DOHH2 (cell line): ENCODE measurements around the gene CFAP107.

Experiments used
- H3F3A ChIP-seq: fragments of 200-600 bp; sonication (generic), shearing (Covaris generic); 2 replicates; pipeline ENCODE4 v1.6.0; 2016; ENCODE audit warnings: antibody characterized with exemption, mild to moderate bottlenecking; ENCODE audit not compliant: control insufficient read depth, insufficient read depth
- H3K27ac ChIP-seq: fragments of 200-600 bp; sonication (generic); 2 replicates; pipeline ENCODE4 v1.5.1; 2014; ENCODE audit warnings: low read depth, mild to moderate bottlenecking, low read length, moderate library complexity
- H3K27me3 ChIP-seq: fragments of 200-600 bp; sonication (generic); 2 replicates; pipeline ENCODE4 v1.6.1; 2014; ENCODE audit warnings: mild to moderate bottlenecking, low read length, mixed read lengths; ENCODE audit not compliant: control insufficient read depth
- H3K36me3 ChIP-seq: fragments of 200-600 bp; sonication (generic); 2 replicates; pipeline ENCODE4 v1.6.1; 2014; ENCODE audit warnings: mild to moderate bottlenecking, low read length, moderate library complexity, mixed read lengths; ENCODE audit not compliant: control insufficient read depth
- H3K4me1 ChIP-seq: fragments of 200-600 bp; sonication (generic); 2 replicates; pipeline ENCODE4 v1.6.1; 2014; ENCODE audit warnings: mild to moderate bottlenecking, low read length, mixed read lengths; ENCODE audit not compliant: control insufficient read depth
- H3K4me2 ChIP-seq: fragments of 200-600 bp; sonication (generic); 2 replicates; pipeline ENCODE4 v1.6.0; 2014; ENCODE audit warnings: mild to moderate bottlenecking, low read length, moderate library complexity
- H3K4me3 ChIP-seq: fragments of 200-600 bp; sonication (generic); 2 replicates; pipeline ENCODE4 v1.5.1; 2014; ENCODE audit warnings: mild to moderate bottlenecking, low read length, mixed read lengths
- H3K79me2 ChIP-seq: fragments of 200-600 bp; sonication (generic); 2 replicates; pipeline ENCODE4 v1.6.1; 2014; ENCODE audit warnings: mild to moderate bottlenecking, low read length, mixed read lengths; ENCODE audit not compliant: control insufficient read depth
- H3K9me2 ChIP-seq: fragments of 200-600 bp; sonication (generic); replicated peaks from 2 replicates; pipeline ENCODE4 v1.6.1; 2014; ENCODE audit warnings: mild to moderate bottlenecking, low read length, mixed read lengths; ENCODE audit not compliant: control insufficient read depth
- H3K9me3 ChIP-seq: fragments of 200-600 bp; sonication (generic); 2 replicates; pipeline ENCODE4 v1.6.1; 2014; ENCODE audit warnings: antibody characterized with exemption, low read length, mixed read lengths; ENCODE audit not compliant: control insufficient read depth, insufficient read depth
- H4K20me1 ChIP-seq: fragments of 200-600 bp; sonication (generic); 2 replicates; pipeline ENCODE4 v1.6.0; 2014; ENCODE audit warnings: low read depth, mild to moderate bottlenecking, antibody characterized with exemption, low read length, moderate library complexity; ENCODE audit not compliant: control insufficient read depth, insufficient read depth
- CTCF ChIP-seq: fragments of 200-600 bp; sonication (generic); IDR thresholded peaks from one replicate; pipeline ENCODE4 v1.5.1; 2014; ENCODE audit warnings: antibody characterized with exemption, mild to moderate bottlenecking, low read depth, low read length; ENCODE audit not compliant: poor library complexity, severe bottlenecking
- EZH2phosphoT487 ChIP-seq: fragments of 200-600 bp; sonication (generic); IDR thresholded peaks from 2 replicates; pipeline ENCODE4 v1.6.1; 2017; ENCODE audit warnings: borderline replicate concordance, mild to moderate bottlenecking, antibody characterized with exemption, low read length, moderate library complexity, mixed read lengths

CFAP107 gene

GRCh38 chr1:12739613-12740012 is 6.4 kb upstream of the CFAP107 start:
- Histone ChIP-seq H3K27me3 (peaks cover 7% of the 10 kb centered on the region; the same call in 1 of the 2 replicates), H3K9me3 (no peaks in the 10 kb centered on the region), H4K20me1 (no peaks in the 10 kb centered on the region), H3K4me3 (no peak overlapping the region), H3F3A (no peaks in the 10 kb centered on the region), H3K9me2 (no peaks in the 10 kb centered on the region), H3K36me3 (no peaks in the 10 kb centered on the region), H3K4me2 (no peak overlapping the region), H3K27ac (no peak overlapping the region), H3K4me1 (no peaks in the 10 kb centered on the region), H3K79me2 (no peaks in the 10 kb centered on the region)
- no peak for TF ChIP-seq EZH2phosphoT487
- TF ChIP-seq CTCF, result no peak

DNA sequence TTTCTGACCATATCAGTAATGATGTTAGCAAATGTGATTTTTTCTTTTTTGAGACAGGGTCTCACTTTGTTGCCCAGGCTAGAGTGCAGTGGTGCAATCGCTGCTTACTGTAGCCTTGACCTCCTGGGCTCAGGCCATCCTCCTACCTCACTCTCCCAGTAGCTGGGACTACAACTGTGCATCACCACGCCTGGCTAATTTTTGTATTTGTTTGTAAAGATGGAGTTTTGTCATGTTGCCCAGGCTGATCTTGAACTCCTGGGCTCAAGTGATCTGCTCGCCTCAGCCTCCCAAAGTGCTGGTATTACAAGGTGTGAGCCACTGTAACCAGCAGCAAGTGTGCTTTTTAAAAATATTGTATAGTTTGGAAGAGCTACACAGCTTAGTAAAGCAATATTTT is 4.1 kb upstream of the CFAP107 start:
- H3K79me2 ChIP-seq, result no peaks in the 10 kb centered on the region
- no peaks in the 10 kb centered on the region for H3K9me2 ChIP-seq
- no peaks in the 10 kb centered on the region for H4K20me1 ChIP-seq
- no peaks in the 10 kb centered on the region for H3K9me3 ChIP-seq
- no peak overlapping the region for H3K4me3 ChIP-seq
- H3K27ac ChIP-seq, result no peak overlapping the region
- peaks cover 3% of the 10 kb centered on the region; the same call in 1 of the 2 replicates for H3K27me3 ChIP-seq
- no peak for TF ChIP-seq EZH2phosphoT487
- no peak for TF ChIP-seq CTCF
- no peaks in the 10 kb centered on the region for H3K4me1 ChIP-seq
- H3K4me2 ChIP-seq, result no peak overlapping the region
- no peaks in the 10 kb centered on the region for H3F3A ChIP-seq
- H3K36me3 ChIP-seq, result no peaks in the 10 kb centered on the region

DNA sequence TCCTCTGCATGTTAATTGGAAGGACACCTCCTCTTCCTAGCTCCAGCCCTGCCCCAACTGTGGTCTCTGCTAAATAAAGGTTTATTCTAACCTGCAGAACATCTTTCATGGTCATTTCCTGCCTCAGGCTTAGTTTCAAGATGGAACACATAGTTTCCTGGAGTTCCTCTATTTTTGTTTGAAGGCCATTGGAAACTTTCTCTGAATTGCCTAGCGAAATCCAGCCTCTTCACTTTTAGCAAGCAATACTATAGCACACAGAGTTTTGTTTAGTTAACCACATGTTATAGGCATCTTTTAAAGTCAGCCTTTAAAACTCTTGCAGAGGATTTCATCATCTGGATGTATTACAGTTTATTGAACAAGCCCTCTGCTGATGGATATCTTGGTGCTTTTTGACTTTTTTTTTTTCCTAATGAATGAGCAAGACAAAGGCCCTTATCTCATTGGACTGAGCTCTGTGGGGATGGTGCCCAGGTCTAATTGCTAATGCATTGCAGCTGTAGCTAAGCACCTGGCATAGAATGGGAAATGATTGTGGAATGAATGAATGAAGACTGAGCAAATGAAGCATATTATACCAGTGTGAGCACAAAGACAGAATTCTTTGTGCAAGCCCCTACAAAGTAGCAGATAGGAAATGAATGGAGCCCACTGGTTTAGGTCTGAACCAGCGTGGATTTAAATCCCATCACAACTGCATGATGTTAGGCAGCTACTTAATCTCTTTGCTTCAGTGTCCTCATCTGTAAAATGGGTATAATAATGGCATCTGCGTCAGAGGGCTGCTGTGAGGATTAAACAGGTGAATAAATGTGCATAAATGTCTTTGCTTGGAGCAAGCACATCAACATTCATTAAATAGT is 641 bp upstream of the CFAP107 start:
- Histone ChIP-seq H4K20me1 (no peaks in the 10 kb centered on the region), H3K36me3 (no peaks in the 10 kb centered on the region), H3K79me2 (no peaks in the 10 kb centered on the region), H3K9me3 (no peaks in the 10 kb centered on the region), H3K27me3 (no peaks in the 10 kb centered on the region), H3K4me2 (no peak overlapping the region), H3K4me1 (no peaks in the 10 kb centered on the region), H3K27ac (no peak overlapping the region), H3K4me3 (no peak overlapping the region), H3F3A (no peaks in the 10 kb centered on the region), H3K9me2 (no peaks in the 10 kb centered on the region)
- TF ChIP-seq CTCF (no peak), EZH2phosphoT487 (no peak)
